Gastroesophageal sphincter (tissue), 4 donors: Measurements from ENCODE around the gene PREX1. TPM values are rescaled to one million over a fixed set of nuclear protein-coding genes. Genes with fewer than 3 reads are reported as not detected.

Experiments used
- ATAC-seq: fragments of 150-250 bp; one replicate; pipeline ENCODE4 v1.9.1; 2016; ENCODE audit warnings: mild to moderate bottlenecking, moderate library complexity
- H3K27ac ChIP-seq, 4 donors: fragments of 200-600 bp; sonication (generic) in 3 of 4; 1 replicate in 3 of 4; 2 replicates in 1 of 4; pipeline ENCODE4 v1.5.1; 2016 to 2019
- H3K27me3 ChIP-seq: fragments of 200-600 bp; sonication (generic); one replicate; pipeline ENCODE4 v1.5.1; 2019
- H3K36me3 ChIP-seq, 2 donors: fragments of 200-600 bp; sonication (generic); one replicate each; pipeline ENCODE4 v1.5.1; 2019; ENCODE audit warnings: control low read depth in 1 of 2
- H3K4me1 ChIP-seq, 3 donors: fragments of 200-600 bp; sonication (generic); 1 replicate in 2 of 3; 2 replicates in 1 of 3; pipeline ENCODE4 v1.5.1; 2016 to 2019; ENCODE audit warnings: control low read depth in 2 of 3
- H3K4me3 ChIP-seq, 2 donors: fragments of 200-600 bp; sonication (generic); one replicate each; pipeline ENCODE4 v1.5.1; 2019; ENCODE audit warnings: mild to moderate bottlenecking in 1 of 2, moderate library complexity in 1 of 2
- H3K9me3 ChIP-seq, 3 donors: fragments of 200-600 bp; sonication (generic); one replicate each; pipeline ENCODE4 v1.5.1; 2017 to 2019; ENCODE audit warnings: control low read depth in 2 of 3
- EP300 ChIP-seq: sonication (generic); formaldehyde crosslinking; IDR thresholded peaks from one replicate; pipeline ENCODE4 v1.6.1; 2017; ENCODE audit warnings: antibody characterized with exemption, mild to moderate bottlenecking
- POLR2A ChIP-seq, 2 donors: fragments of 450-650 bp; IDR thresholded peaks; one replicate each; pipeline ENCODE4 v1.6.1; 2017; ENCODE audit warnings: antibody characterized with exemption in 2 of 2, mild to moderate bottlenecking in 2 of 2, moderate library complexity in 1 of 2
- POLR2AphosphoS5 ChIP-seq: sonication (generic); formaldehyde crosslinking; IDR thresholded peaks from one replicate; pipeline ENCODE4 v1.6.1; 2017; ENCODE audit warnings: antibody characterized with exemption
- WGBS, 2 donors: methylation state at CpG; one replicate each; pipeline ENCODE4 v1.1.5; 2018; ENCODE audit warnings: low coverage in 1 of 2; 5-methylcytosine and 5-hydroxymethylcytosine counted together
- total RNA-seq, 4 donors: library from RNA; depleted of rRNA; stranded (reverse); fragments of >200 nt; gene quantifications; one replicate each; pipeline ENCODE4 v1.1.0, GENCODE V29; 2016
- TF ChIP-seq, protein P1 (sequence below), 4 experiments: fragments of 200-600 bp in 2 of 4; fragments of 450-650 bp in 2 of 4; sonication (generic) in 1 of 4; IDR thresholded peaks; one replicate each; pipeline ENCODE4 v1.5.1; 2017 to 2019; ENCODE audit warnings: antibody characterized with exemption in 4 of 4, mild to moderate bottlenecking in 2 of 4, moderate library complexity in 2 of 4

PREX1 gene
- total RNA-seq, 4 donors from 2014 or later = 16.3 to 35.7 (median 20.0) TPM

DNA sequence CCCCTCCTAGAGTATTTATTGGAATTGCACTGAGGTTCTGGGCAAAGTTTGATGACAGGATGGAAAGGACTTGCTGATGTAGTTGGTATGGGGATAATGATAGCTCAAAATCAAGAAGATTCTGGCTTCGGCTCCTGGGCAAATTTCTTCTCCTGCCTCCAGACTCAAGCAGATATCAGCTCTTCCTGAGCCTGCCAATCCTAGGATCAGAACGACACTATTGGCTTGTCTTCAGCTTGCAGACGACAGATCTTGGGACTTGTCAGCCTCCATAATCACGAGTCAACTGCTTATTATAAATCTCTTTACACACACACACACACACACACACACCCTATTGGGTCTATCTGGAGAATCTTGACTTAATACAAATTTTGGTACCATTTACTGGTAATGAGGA is 131.1 kb downstream of the PREX1 start:
- Histone ChIP-seq H3K4me1 (peaks cover 0 to 21% (median 3%) of the 10 kb centered on the region in 3 donors), H3K27ac (no peak overlapping the region), H3K27me3 (no peaks in the 10 kb centered on the region), H3K9me3 (no peaks in the 10 kb centered on the region), H3K4me3 (no peak overlapping the region), H3K36me3 (peaks cover 0 to 8% of the 10 kb centered on the region in 2 donors)
- WGBS, 2 donors = 82 to 94% methylated on average over 3 to 4 of the region's 4 CpGs
- TF ChIP-seq POLR2AphosphoS5 (no peak), EP300 (no peak)
- TF ChIP-seq, protein P1, sequence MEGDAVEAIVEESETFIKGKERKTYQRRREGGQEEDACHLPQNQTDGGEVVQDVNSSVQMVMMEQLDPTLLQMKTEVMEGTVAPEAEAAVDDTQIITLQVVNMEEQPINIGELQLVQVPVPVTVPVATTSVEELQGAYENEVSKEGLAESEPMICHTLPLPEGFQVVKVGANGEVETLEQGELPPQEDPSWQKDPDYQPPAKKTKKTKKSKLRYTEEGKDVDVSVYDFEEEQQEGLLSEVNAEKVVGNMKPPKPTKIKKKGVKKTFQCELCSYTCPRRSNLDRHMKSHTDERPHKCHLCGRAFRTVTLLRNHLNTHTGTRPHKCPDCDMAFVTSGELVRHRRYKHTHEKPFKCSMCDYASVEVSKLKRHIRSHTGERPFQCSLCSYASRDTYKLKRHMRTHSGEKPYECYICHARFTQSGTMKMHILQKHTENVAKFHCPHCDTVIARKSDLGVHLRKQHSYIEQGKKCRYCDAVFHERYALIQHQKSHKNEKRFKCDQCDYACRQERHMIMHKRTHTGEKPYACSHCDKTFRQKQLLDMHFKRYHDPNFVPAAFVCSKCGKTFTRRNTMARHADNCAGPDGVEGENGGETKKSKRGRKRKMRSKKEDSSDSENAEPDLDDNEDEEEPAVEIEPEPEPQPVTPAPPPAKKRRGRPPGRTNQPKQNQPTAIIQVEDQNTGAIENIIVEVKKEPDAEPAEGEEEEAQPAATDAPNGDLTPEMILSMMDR (IDR thresholded peaks at IDR 0.05) = no peak
- ATAC-seq = no peak

DNA sequence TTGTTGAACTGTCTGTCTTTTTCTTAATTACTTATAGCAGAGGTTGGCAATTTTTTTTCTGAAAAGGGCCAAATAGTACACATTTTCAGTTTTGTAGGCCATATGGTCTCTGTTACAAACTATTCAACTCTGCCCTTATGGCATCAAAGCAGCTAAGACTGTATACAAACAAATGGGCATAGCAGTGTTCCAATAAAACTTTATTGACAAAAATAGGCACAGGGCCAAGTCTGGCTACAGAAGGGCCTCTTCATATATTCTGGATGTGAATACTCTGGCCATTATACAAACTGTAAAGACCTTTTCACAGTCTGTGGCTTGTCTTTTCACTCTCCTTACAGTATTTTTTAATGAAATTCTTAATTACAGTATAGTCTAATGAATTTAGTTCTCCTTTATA is 132.1 kb downstream of the PREX1 start:
- Histone ChIP-seq H3K9me3 (no peaks in the 10 kb centered on the region), H3K36me3 (peaks cover 0 to 18% of the 10 kb centered on the region in 2 donors), H3K4me3 (no peak overlapping the region), H3K4me1 (peaks cover 0 to 30% (median 3%) of the 10 kb centered on the region in 3 donors), H3K27me3 (no peaks in the 10 kb centered on the region), H3K27ac (no peak overlapping the region)
- no peak for ATAC-seq
- TF ChIP-seq, protein P1 (IDR thresholded peaks at IDR 0.05) = no peak

DNA sequence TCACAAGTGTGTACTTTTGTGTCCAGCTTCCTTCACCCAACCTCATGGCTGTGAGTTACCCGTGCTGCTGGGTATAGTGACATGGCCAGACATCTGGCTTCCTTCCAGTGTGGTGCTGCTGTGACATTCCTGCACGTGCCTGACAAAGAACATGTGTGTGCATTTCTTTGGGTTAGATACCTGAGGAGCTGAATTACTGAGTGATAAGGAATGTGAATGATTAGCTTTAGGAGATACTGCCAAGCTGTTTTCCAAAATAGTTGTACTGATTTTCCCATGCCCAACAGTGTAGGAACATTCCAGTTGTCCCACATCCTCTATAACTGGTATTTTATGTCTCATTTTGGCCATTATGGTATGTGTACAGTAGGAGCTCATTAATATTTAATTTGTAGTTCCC is 132.5 kb downstream of the PREX1 start:
- TF ChIP-seq POLR2AphosphoS5 (no peak), POLR2A (IDR thresholded peaks at IDR 0.05) (no peak), EP300 (no peak)
- TF ChIP-seq, protein P1 (IDR thresholded peaks at IDR 0.05) = no peak
- H3K9me3 ChIP-seq = no peaks in the 10 kb centered on the region
- peaks cover 0 to 19% of the 10 kb centered on the region in 2 donors for H3K36me3 ChIP-seq
- ATAC-seq = no peak
- H3K4me1 ChIP-seq = peaks cover 0 to 34% (median 3%) of the 10 kb centered on the region in 3 donors
- no peak overlapping the region for H3K27ac ChIP-seq
- H3K27me3 ChIP-seq = no peaks in the 10 kb centered on the region
- H3K4me3 ChIP-seq = no peak overlapping the region
- 50% methylated on average over 1 of the region's 2 CpGs; no CpG with 5 or more reads in 1 of the 2 donors for WGBS, 2 donors

DNA sequence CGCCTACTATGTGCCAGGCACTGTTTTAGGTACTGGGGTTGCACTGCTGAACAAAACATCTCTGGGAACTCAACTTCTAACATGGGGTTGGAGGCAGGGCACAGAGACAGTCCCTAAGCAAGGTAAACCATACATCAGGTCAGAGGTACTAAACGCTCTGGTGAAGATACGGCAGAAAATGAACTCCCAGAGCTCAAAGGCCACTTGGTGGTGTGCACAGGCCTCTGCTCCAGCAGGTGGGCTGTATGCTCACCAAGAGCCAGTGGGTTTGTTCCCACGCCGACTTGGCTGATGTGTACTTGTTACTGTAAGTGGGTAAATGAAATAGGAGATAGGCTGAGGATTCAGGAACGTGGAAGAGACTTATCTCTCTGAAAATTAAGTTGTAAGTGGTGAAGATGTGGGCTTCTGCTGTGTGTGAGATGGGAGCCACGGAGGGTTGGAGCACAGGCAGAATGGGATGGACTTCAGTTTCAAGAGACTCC is 133.4 kb downstream of the PREX1 start:
- Histone ChIP-seq H3K27me3 (no peaks in the 10 kb centered on the region), H3K4me3 (no peak overlapping the region), H3K27ac (no peak overlapping the region)

DNA sequence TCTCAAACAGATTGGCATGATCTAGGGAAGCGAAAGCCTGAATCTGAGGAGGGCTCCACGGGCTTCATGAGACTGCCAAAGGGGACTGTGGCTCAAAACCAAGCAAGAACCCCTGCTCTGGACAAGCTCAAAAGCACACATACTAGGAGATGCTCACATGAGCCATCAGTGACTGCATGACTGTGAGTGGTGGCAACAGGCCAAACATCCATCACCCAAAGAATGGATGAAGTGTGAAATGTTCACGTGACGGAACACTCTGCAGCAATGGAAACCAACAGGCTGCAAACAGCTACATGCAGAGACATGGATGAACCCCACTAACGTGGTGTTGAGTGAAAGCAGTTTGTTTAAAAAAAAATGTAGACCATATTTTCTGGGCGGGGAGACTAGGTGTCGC is 136.3 kb downstream of the PREX1 start:
- ATAC-seq = no peak
- peak overlapping the region in 1 of 4 donors; percentile 25 for H3K27ac ChIP-seq
- H3K4me1 ChIP-seq = peaks cover 0 to 26% (median 7%) of the 10 kb centered on the region in 3 donors
- H3K27me3 ChIP-seq = no peaks in the 10 kb centered on the region
- no peak for TF ChIP-seq POLR2A (IDR thresholded peaks at IDR 0.05)
- no peak for TF ChIP-seq POLR2AphosphoS5
- TF ChIP-seq EP300 = no peak
- TF ChIP-seq, protein P1 (IDR thresholded peaks at IDR 0.05) = no peak
- no peak overlapping the region for H3K4me3 ChIP-seq
- H3K36me3 ChIP-seq = peaks cover 0 to 19% of the 10 kb centered on the region in 2 donors
- no peaks in the 10 kb centered on the region for H3K9me3 ChIP-seq
- WGBS, 2 donors = 6 to 60% methylated on average over 3 to 5 of the region's 7 CpGs

More for the DNA sequence above, 133.4 kb downstream of the PREX1 start:
- ATAC-seq = no peak
- Histone ChIP-seq H3K4me1 (peaks cover 0 to 34% (median 3%) of the 10 kb centered on the region in 3 donors), H3K36me3 (peaks cover 0 to 19% of the 10 kb centered on the region in 2 donors), H3K9me3 (no peaks in the 10 kb centered on the region)
- TF ChIP-seq POLR2A (IDR thresholded peaks at IDR 0.05) (no peak), POLR2AphosphoS5 (no peak), EP300 (no peak)
- TF ChIP-seq, protein P1 (IDR thresholded peaks at IDR 0.05) = no peak
- 89 to 100% methylated on average over 1 to 6 of the region's 7 CpGs for WGBS, 2 donors
